HCT116 (cell line): ENCODE data around the gene PROKR2.

ENCODE experiments used
- SIN3A ChIP-seq: IDR thresholded peaks from 2 replicates; pipeline ENCODE4 v1.6.1; 2012; ENCODE audit warnings: low read depth
- SP1 ChIP-seq: IDR thresholded peaks from 2 replicates; pipeline ENCODE4 v1.6.1; 2012; ENCODE audit warnings: low read depth
- TF ChIP-seq, protein P1 (sequence below), 3 experiments: fragments of 200-600 bp in 1 of 3; sonication (generic) in 1 of 3; IDR thresholded peaks in 2 of 3; conservative IDR thresholded peaks in 1 of 3; 2 replicates each; pipeline ENCODE4 v1.5.1; 2012 to 2017; ENCODE audit warnings: low read depth in 2 of 3, low read length in 2 of 3, antibody characterized with exemption in 1 of 3, borderline replicate concordance in 1 of 3, control low read depth in 1 of 3, mild to moderate bottlenecking in 1 of 3, mixed read lengths in 1 of 3, mixed run types in 1 of 3, moderate library complexity in 1 of 3; ENCODE audit not compliant: insufficient read depth in 1 of 3
- TF ChIP-seq, protein P2 (sequence below): IDR thresholded peaks from 2 replicates; pipeline ENCODE4 v1.6.1; 2012
- TF ChIP-seq, protein P3 (sequence below): IDR thresholded peaks from 2 replicates; pipeline ENCODE4 v1.6.1; 2011; ENCODE audit warnings: mild to moderate bottlenecking, low read length, moderate library complexity; ENCODE audit not compliant: insufficient replicate concordance; ENCODE audit errors: extremely low read depth

DNA sequence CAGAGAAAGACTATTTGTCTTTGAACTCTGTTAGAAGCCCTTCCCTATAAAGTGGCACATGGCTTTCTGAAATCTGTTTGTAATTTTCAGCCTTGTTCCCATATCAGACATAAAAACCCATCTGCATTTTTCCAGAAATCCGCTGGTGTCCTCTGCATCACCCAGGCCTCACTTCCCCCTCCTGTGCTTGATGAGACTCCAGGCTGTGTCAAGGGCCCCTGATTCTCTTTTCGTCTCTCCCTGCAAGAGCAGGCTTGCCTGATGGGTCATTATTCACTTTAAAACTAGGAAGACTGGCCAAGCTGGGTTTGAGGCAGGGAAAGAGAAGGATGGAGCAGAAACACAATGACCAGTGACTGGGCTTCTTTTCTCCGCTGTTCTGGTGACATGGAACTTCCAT, 10.6 kb upstream of the PROKR2 start:
- TF ChIP-seq, protein P1, sequence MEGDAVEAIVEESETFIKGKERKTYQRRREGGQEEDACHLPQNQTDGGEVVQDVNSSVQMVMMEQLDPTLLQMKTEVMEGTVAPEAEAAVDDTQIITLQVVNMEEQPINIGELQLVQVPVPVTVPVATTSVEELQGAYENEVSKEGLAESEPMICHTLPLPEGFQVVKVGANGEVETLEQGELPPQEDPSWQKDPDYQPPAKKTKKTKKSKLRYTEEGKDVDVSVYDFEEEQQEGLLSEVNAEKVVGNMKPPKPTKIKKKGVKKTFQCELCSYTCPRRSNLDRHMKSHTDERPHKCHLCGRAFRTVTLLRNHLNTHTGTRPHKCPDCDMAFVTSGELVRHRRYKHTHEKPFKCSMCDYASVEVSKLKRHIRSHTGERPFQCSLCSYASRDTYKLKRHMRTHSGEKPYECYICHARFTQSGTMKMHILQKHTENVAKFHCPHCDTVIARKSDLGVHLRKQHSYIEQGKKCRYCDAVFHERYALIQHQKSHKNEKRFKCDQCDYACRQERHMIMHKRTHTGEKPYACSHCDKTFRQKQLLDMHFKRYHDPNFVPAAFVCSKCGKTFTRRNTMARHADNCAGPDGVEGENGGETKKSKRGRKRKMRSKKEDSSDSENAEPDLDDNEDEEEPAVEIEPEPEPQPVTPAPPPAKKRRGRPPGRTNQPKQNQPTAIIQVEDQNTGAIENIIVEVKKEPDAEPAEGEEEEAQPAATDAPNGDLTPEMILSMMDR (IDR thresholded peaks at IDR 0.05 in 2 of 3, conservative IDR thresholded peaks at IDR 0.05 in 1 of 3; ENCODE audit: borderline replicate concordance in 1 of 3, insufficient read depth in 1 of 3, low read depth in 2 of 3, low read length in 2 of 3) = no peak
- no peak for TF ChIP-seq SP1
- TF ChIP-seq SIN3A = no peak
- TF ChIP-seq, protein P2, sequence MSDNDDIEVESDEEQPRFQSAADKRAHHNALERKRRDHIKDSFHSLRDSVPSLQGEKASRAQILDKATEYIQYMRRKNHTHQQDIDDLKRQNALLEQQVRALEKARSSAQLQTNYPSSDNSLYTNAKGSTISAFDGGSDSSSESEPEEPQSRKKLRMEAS = no peak
- TF ChIP-seq, protein P3, sequence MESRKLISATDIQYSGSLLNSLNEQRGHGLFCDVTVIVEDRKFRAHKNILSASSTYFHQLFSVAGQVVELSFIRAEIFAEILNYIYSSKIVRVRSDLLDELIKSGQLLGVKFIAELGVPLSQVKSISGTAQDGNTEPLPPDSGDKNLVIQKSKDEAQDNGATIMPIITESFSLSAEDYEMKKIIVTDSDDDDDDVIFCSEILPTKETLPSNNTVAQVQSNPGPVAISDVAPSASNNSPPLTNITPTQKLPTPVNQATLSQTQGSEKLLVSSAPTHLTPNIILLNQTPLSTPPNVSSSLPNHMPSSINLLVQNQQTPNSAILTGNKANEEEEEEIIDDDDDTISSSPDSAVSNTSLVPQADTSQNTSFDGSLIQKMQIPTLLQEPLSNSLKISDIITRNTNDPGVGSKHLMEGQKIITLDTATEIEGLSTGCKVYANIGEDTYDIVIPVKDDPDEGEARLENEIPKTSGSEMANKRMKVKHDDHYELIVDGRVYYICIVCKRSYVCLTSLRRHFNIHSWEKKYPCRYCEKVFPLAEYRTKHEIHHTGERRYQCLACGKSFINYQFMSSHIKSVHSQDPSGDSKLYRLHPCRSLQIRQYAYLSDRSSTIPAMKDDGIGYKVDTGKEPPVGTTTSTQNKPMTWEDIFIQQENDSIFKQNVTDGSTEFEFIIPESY = no peak
